Tibial artery (tissue), 4 donors: ENCODE data around the gene SOHLH1.

Experiments used
- DNase-seq, 2 donors: peaks; one replicate each; pipeline ENCODE4 v3.0.0-alpha.2; 2019
- H3K27ac ChIP-seq, 2 donors: fragments of 200-600 bp; sonication (generic) in 1 of 2; 1 replicate in 1 of 2; 2 replicates in 1 of 2; pipeline ENCODE4 v1.5.1; 2018 to 2019; ENCODE audit warnings: mild to moderate bottlenecking in 1 of 2
- H3K27me3 ChIP-seq, 2 donors: fragments of 200-600 bp; sonication (generic) in 1 of 2; one replicate each; pipeline versions ENCODE4 v1.5.1 to v1.6.0; 2016 to 2019
- H3K36me3 ChIP-seq, 3 donors: fragments of 200-600 bp; sonication (generic) in 2 of 3; one replicate each; pipeline ENCODE4 v1.5.1; 2016 to 2019; ENCODE audit warnings: mild to moderate bottlenecking in 2 of 3
- H3K4me1 ChIP-seq, 4 donors: fragments of 200-600 bp; sonication (generic) in 2 of 4; 1 replicate in 3 of 4; 2 replicates in 1 of 4; pipeline ENCODE4 v1.5.1; 2016 to 2019
- H3K4me3 ChIP-seq, 2 donors: fragments of 200-600 bp; sonication (generic) in 1 of 2; 1 replicate in 1 of 2; 2 replicates in 1 of 2; pipeline ENCODE4 v1.5.1; 2018 to 2019; ENCODE audit warnings: mild to moderate bottlenecking in 2 of 2
- H3K9me3 ChIP-seq, 3 donors: fragments of 200-600 bp; sonication (generic) in 1 of 3; one replicate each; pipeline ENCODE4 v1.5.1; 2016 to 2019
- CTCF ChIP-seq, 2 experiments: fragments of 200-600 bp in 1 of 2; fragments of 450-650 bp in 1 of 2; IDR thresholded peaks; one replicate each; pipeline ENCODE4 v1.5.1; 2017 to 2019; ENCODE audit warnings: antibody characterized with exemption in 2 of 2, mild to moderate bottlenecking in 1 of 2, moderate library complexity in 1 of 2
- intact Hi-C: fragments of 100-400 bp; cut with DNase I; formaldehyde crosslinking; loops from one replicate; pipeline ENCODE4 v1.15.0; 2023; ENCODE audit warnings: low total_unique reads

Gene SOHLH1

GRCh38 chr9:135734616-135735144 lies 35.4 kb upstream of the SOHLH1 start:
- Histone ChIP-seq H3K27ac (no peak overlapping the region), H3K4me1 (no peaks in the 10 kb centered on the region), H3K4me3 (no peak overlapping the region), H3K27me3 (peaks cover 0 to 53% of the 10 kb centered on the region in 2 donors), H3K36me3 (no peaks in the 10 kb centered on the region), H3K9me3 (peaks cover 0 to 8% (median 5%) of the 10 kb centered on the region in 3 donors)
- intact Hi-C loops: no loop called here
- no peak for TF ChIP-seq CTCF (IDR thresholded peaks at IDR 0.05)
- no peak for DNase-seq

DNA sequence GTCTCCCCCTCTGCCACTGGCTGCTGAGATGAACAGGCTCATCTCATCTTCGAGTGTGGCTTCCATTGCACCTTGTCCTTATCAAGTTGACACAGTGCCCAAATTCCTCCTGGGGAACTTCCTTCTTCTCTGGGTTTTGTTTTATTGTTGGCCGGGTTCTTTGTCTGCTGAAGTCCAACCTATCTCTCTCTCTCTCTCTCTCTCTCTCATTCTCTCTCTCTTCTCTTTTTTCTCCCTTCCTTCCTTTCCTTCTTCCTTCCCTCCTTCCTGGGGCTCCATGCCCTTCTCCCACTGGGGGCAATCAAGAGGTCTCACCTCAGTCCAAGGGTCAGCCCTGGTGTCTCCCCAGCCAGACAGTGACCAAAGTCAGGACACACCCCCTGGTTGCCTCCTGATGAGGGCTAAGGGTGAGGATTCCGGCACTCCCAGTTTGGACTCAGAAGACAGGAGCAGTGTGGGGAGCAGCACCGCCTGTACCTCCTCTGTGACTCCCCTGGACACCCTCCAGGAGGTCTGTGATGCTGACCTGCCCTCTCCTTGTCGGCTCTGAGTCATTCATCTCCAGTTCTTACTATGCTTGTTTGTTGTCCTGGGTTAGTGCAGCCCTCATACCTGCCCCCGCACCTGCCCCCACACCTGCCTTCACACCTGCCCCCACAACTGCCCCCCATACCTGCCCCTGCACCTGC lies 33.4 kb upstream of the SOHLH1 start:
- H3K4me1 ChIP-seq: no peaks in the 10 kb centered on the region
- no peak overlapping the region for H3K27ac ChIP-seq
- H3K27me3 ChIP-seq: peaks cover 0 to 44% of the 10 kb centered on the region in 2 donors
- intact Hi-C loops: no loop called here
- no peak overlapping the region for H3K4me3 ChIP-seq
- no peak for TF ChIP-seq CTCF (IDR thresholded peaks at IDR 0.05)
- peaks cover 0 to 8% (median 5%) of the 10 kb centered on the region in 3 donors for H3K9me3 ChIP-seq
- no peak for DNase-seq
- H3K36me3 ChIP-seq: no peaks in the 10 kb centered on the region

DNA sequence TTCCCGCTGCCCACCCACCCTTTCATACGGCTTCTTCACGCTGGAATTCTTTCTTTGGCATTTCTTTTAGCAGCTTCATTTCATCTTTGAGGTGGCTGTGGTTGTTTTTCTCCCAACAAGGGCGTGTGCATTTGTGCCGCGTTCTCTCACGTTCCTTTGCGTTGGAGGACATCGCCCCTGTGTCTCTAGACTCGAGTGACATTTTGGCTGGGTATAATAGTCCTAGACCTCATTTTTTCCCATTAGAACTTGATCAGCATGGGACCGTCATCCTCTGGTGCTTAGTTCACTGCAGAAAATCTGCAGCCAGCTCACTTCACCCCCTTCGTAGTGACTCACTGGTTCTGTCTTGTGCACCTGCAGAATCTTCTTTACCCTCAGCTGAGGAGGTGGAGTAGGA lies 32.2 kb upstream of the SOHLH1 start:
- intact Hi-C loops: no loop called here
- H3K4me3 ChIP-seq: no peak overlapping the region
- H3K9me3 ChIP-seq: peaks cover 0 to 8% (median 5%) of the 10 kb centered on the region in 3 donors
- peaks cover 0 to 36% of the 10 kb centered on the region in 2 donors for H3K27me3 ChIP-seq
- no peaks in the 10 kb centered on the region for H3K4me1 ChIP-seq
- no peak for DNase-seq
- no peak overlapping the region for H3K27ac ChIP-seq
- no peak for TF ChIP-seq CTCF (IDR thresholded peaks at IDR 0.05)
- no peaks in the 10 kb centered on the region for H3K36me3 ChIP-seq

- intact Hi-C loops: no loop called here
- Histone ChIP-seq H3K36me3 (no peaks in the 10 kb centered on the region), H3K4me3 (no peak overlapping the region), H3K9me3 (peaks cover 0 to 8% (median 5%) of the 10 kb centered on the region in 3 donors), H3K27ac (no peak overlapping the region), H3K27me3 (peaks cover 0 to 38% of the 10 kb centered on the region in 2 donors), H3K4me1 (no peaks in the 10 kb centered on the region)
- no peak for DNase-seq
- no peak for TF ChIP-seq CTCF (IDR thresholded peaks at IDR 0.05)
Observed at GRCh38 chr9:135729480-135729879, 30.2 kb upstream of the SOHLH1 start.

DNA sequence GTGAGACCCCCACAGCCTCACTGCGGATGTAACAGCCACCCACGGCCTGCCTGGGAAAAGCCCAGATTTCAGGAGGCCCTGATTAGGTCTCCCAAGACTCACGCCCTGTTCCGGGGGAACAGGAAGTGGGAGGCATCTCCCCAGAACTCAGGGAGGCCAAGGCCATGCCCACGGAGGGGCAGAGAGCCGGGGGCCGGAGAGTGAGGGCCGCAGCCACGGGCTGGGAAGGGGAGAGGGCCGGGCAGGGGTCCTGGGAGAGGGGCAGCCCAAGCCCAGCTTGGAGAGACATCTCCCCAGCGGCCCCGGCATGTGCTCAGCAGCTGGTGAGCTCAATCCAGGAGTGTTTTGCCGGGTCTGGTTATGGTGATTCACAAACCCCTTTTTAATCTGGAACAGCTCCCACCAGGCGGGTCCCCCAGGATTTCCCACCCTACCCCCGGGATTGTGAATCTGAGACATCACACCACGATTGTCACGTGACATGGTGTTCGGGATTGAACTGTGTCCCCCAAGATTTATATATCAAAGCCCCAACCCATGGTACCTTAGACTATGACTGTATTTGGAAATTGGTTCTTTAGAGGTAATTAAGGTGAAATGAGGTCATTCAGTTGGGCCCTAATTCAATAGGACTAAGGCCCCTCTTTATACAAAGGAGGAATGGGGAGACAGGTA lies 29.3 kb upstream of the SOHLH1 start:
- no peak overlapping the region for H3K27ac ChIP-seq
- DNase-seq: no peak
- H3K4me3 ChIP-seq: no peak overlapping the region
- intact Hi-C loops: no loop called here
- no peak for TF ChIP-seq CTCF (IDR thresholded peaks at IDR 0.05)
- peaks cover 0 to 45% of the 10 kb centered on the region in 2 donors for H3K27me3 ChIP-seq
- H3K36me3 ChIP-seq: no peaks in the 10 kb centered on the region
- H3K9me3 ChIP-seq: peaks cover 0 to 8% (median 5%) of the 10 kb centered on the region in 3 donors
- no peaks in the 10 kb centered on the region for H3K4me1 ChIP-seq
